LNCaP clone FGC (cell line): ENCODE data around the gene MAGEA9B.
"Not testable (repeated sequence)": the region's sequence is repeated elsewhere in the genome, so short reads cannot be mapped to it uniquely, and the experiment has no call there.

Source experiments
- DNase-seq: peaks from one replicate; pipeline ENCODE4 v3.0.0-alpha.2; 2011; ENCODE audit warnings: low read depth
- H3K4me3 ChIP-seq: 2 replicates; pipeline ENCODE4 v1.5.1; 2011; ENCODE audit warnings: mild to moderate bottlenecking, low read depth, low read length, control low read depth
- CTCF ChIP-seq: IDR thresholded peaks from 2 replicates; pipeline ENCODE4 v1.5.1; 2012; ENCODE audit warnings: mild to moderate bottlenecking; ENCODE audit not compliant: control insufficient read depth, insufficient read depth; ENCODE audit errors: extremely low read depth

MAGEA9B gene

GRCh38 chrX:149587359-149587758, at the start of gene MAGEA9B:
Gene MAGEA9B, minus strand, starts transcription at chrX:149587459. Its CDS starts 4,280 bp downstream, at chrX:149583179.
- DNase-seq, H3K4me3 ChIP-seq: not testable (repeated sequence)

GRCh38 chrX:149633511-149633910, 46.3 kb upstream of the MAGEA9B start:
- peak; percentile 44 for DNase-seq
- no peak overlapping the region for H3K4me3 ChIP-seq
- no peak for TF ChIP-seq CTCF

DNA sequence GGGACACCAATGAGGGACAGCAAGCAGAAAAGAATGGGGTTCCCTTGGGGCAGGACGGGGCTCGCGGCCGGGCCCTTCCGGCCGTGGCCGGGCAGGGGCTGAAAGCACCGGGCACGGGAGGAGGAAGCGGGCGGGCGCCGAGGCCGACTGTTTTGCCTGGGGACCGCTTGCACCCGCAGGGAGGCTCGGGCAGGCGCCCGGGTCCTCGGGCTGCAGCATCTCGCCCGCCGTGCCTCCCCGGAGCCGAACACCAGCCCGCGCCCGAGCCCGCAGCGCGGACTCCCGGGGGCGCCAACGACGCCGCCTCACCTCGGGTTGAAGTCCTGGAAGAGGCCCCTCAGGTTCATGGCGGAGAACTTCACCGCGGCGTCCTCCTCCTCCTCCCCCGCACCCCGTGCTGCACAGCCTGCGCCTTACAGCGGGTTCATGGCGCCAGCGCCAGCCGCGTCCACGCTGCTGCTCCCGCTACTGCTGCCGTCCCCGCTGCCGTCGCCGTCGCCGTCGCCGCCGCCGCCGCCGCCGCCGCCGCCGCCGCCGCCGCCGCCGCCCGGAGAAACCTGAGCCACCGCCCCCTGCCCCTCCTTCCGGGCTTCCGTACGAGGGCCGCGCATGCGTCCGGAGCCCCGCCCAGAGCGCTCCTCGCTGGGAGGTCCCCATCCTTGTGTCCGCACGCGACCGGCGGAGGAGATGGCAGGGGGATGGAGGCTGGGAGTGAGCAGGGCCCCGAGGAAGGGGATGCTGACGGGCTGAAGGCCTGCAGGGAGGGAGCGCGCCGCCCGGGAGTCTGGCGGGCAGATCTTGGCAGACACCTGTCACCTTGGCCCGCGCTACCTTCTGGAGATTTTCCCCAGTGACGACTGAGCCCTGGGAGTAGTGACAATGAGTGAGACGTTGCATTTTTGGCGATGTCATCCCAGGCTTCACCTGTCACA, 44.2 kb upstream of the MAGEA9B start, which contains the start of gene TMEM185A:
Gene TMEM185A, minus strand, starts transcription at position 559 of the 932 bp plus-strand sequence. Its CDS starts 212 bp downstream, at position 347.
- no peak for TF ChIP-seq CTCF
- peak within 1 kb of the TSS; percentile 60 for H3K4me3 ChIP-seq
- DNase-seq, result no peak

DNA sequence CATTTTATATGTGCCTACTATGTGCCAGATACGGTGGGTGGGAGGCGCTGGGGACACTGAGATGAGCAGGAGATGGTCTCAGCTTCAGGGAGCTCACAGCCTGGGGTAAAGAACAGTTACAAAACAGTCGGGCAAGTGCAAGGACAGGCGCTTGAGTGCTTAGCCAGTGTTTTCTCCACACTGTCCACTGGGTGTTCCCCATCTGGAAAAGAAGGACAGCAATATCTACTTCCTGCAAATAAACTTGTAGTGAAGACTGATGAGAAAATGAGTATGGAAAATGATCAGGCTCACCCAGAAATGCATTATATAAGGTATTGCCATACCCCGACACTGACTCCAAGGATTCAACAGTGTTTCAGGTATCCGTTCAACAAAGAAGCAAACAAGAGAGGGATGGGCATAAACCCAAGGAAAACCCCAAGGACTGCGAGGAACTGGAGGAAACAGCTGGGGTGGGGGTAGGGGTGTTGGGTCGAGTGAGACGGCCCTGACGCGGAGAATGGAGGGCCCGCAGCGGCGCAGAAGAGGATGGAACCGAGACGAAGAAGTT, 43.5 kb upstream of the MAGEA9B start:
- DNase-seq, result no peak
- H3K4me3 ChIP-seq, result peak overlapping the region; percentile 60
- TF ChIP-seq CTCF, result peak; percentile 21; the same call in 1 of the 2 replicates

DNA sequence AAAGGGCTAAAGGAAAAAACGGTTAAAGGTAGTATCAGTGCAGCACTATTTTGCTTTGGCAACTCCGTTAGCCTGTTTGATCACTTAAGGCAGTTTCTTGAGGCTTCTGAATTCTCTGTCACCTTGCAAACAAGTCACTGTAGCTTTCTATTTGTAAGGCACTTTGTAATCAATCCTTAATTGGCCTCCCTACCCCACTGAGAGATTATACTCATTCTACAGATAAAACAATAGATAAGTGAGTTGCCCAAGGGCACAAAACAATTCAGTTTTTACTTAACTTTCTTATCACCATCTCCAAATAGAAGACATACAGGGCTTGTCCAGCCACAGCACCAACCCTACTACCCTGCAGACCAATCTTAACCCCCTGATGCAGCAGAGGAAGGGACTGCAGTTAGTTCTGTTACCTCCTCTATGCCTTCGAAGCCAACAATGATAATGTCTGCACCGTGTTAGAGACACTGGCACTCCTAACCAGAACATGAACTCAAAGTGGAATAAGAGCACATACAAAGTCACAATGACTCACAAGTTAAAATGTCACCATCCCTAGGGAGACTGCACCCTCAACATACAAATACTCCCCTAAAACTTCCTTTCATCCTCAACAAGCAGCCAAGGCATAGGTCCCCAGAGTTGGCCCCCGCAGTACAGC, 42.6 kb upstream of the MAGEA9B start:
- H3K4me3 ChIP-seq, result peak overlapping the region; percentile 60; the same call in 1 of the 2 replicates
- no peak for DNase-seq
- TF ChIP-seq CTCF, result no peak

- no peak overlapping the region for H3K4me3 ChIP-seq
- DNase-seq, result no peak
- TF ChIP-seq CTCF, result no peak
Measured at GRCh38 chrX:149628768-149629167, 41.5 kb upstream of the MAGEA9B start.

DNA sequence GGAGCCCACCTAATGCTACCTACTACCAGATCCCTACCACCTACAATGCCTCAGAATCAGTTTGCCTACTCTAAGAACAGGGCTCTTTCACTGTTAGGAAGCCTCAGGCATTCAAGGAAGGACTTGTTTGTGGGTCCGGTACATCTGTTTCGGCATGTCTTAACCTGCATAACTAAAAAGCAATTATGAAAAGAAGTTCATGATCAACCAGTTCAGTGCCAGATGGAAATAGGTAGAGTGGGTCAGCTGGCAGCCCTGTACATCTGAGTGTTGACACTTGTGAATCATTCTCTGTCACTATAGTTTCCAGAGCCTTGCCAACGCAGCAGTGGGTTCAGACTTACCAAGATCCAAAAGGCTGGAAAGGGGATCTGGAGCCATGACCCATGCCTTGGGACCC, 41.0 kb upstream of the MAGEA9B start:
- DNase-seq, result no peak
- no peak overlapping the region for H3K4me3 ChIP-seq
- TF ChIP-seq CTCF, result no peak

DNA sequence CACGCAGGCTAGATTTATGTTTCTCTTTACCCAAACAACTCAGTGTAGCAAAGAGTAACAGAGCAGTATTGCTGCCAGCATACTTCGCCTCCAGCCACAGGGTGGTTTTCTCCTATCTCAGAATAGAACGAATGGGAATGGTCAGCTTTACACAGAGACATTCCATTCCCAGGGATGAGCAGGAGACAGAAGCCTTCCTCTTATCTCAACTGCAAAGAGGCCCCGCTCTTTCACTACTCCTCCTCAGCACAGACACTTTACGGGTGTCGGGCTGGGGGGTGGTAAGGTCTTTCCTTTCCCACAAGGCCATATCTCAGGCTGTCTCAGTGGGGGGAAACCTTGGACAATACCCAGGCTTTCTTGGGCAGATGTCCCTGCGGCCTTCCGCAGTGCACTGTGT, 39.6 kb upstream of the MAGEA9B start:
- DNase-seq, H3K4me3 ChIP-seq: not testable (repeated sequence)

GRCh38 chrX:149619662-149620061, 32.4 kb upstream of the MAGEA9B start:
- H3K4me3 ChIP-seq, DNase-seq: not testable (repeated sequence)
